ENCODE measurements around the gene CD300E. TPM values are rescaled to one million over a fixed set of nuclear protein-coding genes. Genes with fewer than 3 reads are reported as not detected.

CD300E gene
- total RNA-seq, 2 experiments from 2014 or later: 0.93 to 0.98 TPM

DNA sequence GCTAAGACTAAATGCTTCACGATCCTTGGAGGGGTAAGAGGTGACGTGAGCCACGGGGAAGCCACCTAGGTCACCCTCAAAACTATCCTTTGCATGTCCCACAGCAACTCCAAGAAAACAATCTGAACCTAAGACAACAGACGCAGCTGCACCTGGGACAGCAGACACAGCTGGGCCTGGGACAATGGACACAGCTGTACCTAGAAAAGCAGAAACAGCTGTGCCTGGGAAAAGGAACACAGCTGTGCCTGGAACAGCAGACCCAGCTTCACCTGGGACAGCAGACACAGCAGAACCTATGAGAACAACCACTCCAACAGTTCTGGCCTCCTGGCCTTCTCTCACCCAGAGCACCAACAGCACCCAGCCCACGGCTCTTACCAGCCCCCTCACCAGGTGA is 19.8 kb downstream of the CD300E start:
- ATAC-seq (ENCODE audit: poor library complexity) (no peak), DNase-seq (no peak)
- Mint-ChIP-seq H3K4me1 (ENCODE audit: low read depth) (peaks cover 27% of the 10 kb centered on the region), H3K27me3 (peaks cover 19% of the 10 kb centered on the region), H3K36me3 (ENCODE audit: low read depth) (no peaks in the 10 kb centered on the region), H3K4me3 (no peak overlapping the region), H3K9me3 (no peaks in the 10 kb centered on the region), H3K27ac (no peak overlapping the region)
- Histone ChIP-seq H3K27me3 (ENCODE audit: control insufficient read depth in 1 of 2, insufficient read depth in 2 of 2, low read length in 2 of 2) (peaks cover 0 to 18% of the 10 kb centered on the region in 2 experiments), H3K9me3 (ENCODE audit: control insufficient read depth in 1 of 2, insufficient read depth in 1 of 2, low read length in 2 of 2) (peaks cover 0 to 4% of the 10 kb centered on the region in 2 experiments), H3K4me3 (ENCODE audit: low read length) (no peak overlapping the region), H3K4me1 (ENCODE audit: insufficient read depth, low read length) (peaks cover 12% of the 10 kb centered on the region), H3K27ac (ENCODE audit: low read depth in 1 of 2, low read length in 2 of 2) (no peak overlapping the region), H3K36me3 (ENCODE audit: insufficient read depth, low read length) (no peaks in the 10 kb centered on the region)
- ChIA-PET CTCF (no interaction called here), POLR2A (interaction anchor here (1.0 kb wide), 1 partner anchor 12 kb away, joined by 6 read pairs; the partner anchor contains the start of gene CD300LD)
- intact Hi-C loops (cut with DNase I, micrococcal nuclease): loop anchor here (5.0 kb wide), 2 partner anchors 111 to 226 kb away; no protein-coding TSS in a partner anchor
- TF ChIP-seq, protein P1, sequence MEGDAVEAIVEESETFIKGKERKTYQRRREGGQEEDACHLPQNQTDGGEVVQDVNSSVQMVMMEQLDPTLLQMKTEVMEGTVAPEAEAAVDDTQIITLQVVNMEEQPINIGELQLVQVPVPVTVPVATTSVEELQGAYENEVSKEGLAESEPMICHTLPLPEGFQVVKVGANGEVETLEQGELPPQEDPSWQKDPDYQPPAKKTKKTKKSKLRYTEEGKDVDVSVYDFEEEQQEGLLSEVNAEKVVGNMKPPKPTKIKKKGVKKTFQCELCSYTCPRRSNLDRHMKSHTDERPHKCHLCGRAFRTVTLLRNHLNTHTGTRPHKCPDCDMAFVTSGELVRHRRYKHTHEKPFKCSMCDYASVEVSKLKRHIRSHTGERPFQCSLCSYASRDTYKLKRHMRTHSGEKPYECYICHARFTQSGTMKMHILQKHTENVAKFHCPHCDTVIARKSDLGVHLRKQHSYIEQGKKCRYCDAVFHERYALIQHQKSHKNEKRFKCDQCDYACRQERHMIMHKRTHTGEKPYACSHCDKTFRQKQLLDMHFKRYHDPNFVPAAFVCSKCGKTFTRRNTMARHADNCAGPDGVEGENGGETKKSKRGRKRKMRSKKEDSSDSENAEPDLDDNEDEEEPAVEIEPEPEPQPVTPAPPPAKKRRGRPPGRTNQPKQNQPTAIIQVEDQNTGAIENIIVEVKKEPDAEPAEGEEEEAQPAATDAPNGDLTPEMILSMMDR (IDR thresholded peaks at IDR 0.05): no peak

DNA sequence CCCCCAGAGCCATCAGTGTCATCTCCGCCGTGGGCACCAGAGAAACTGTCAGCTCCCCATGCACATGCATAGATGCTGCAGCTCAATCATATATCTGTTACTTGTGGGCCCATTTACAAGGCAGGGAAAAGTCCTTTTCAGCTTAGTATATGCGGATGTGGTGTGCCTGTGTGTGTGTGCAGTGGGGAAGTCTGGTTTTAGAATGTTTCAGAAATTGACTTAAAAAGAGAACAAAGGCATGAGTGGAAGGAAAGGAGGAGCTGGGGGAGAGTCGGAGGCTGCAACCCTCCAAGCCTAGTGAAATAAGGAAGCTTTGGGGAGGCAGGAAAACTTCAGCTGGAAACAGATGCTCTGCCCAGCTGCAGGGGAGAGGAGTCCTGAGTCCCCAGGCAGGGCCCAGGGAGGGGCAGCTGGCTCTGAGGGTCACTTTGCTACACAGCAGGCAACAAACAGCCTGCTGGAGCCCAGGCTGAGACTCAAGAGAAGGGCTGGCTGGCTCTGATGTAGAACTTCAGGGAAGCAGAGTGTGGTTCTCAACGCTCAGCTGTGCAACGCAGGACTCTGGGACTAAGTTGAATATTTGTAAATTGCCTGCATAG is 20.4 kb downstream of the CD300E start:
- H3K36me3 Mint-ChIP-seq (ENCODE audit: low read depth): no peaks in the 10 kb centered on the region
- ATAC-seq (ENCODE audit: poor library complexity) (peak; percentile 42), DNase-seq (no peak)
- peaks cover 33% of the 10 kb centered on the region for H3K4me1 Mint-ChIP-seq (ENCODE audit: low read depth)
- H3K9me3 Mint-ChIP-seq: no peaks in the 10 kb centered on the region
- Histone ChIP-seq H3K27ac (ENCODE audit: low read depth in 1 of 2, low read length in 2 of 2) (no peak overlapping the region), H3K4me3 (ENCODE audit: low read length) (no peak overlapping the region), H3K27me3 (ENCODE audit: control insufficient read depth in 1 of 2, insufficient read depth in 2 of 2, low read length in 2 of 2) (peaks cover 0 to 13% of the 10 kb centered on the region in 2 experiments), H3K4me1 (ENCODE audit: insufficient read depth, low read length) (peaks cover 17% of the 10 kb centered on the region), H3K9me3 (ENCODE audit: control insufficient read depth in 1 of 2, insufficient read depth in 1 of 2, low read length in 2 of 2) (no peaks in the 10 kb centered on the region), H3K36me3 (ENCODE audit: insufficient read depth, low read length) (no peaks in the 10 kb centered on the region)
- POLR2A ChIA-PET: interaction anchor here (1.0 kb wide), 1 partner anchor 11 kb away, joined by 6 read pairs; the partner anchor contains the start of gene CD300LD
- no peak overlapping the region for H3K27ac Mint-ChIP-seq
- TF ChIP-seq, protein P1 (IDR thresholded peaks at IDR 0.05): no peak
- peaks cover 17% of the 10 kb centered on the region for H3K27me3 Mint-ChIP-seq
- no peak overlapping the region for H3K4me3 Mint-ChIP-seq
- CTCF ChIA-PET: no interaction called here
- intact Hi-C loops (cut with DNase I, micrococcal nuclease): loop anchor here (5.0 kb wide), 2 partner anchors 111 to 226 kb away; no protein-coding TSS in a partner anchor

DNA sequence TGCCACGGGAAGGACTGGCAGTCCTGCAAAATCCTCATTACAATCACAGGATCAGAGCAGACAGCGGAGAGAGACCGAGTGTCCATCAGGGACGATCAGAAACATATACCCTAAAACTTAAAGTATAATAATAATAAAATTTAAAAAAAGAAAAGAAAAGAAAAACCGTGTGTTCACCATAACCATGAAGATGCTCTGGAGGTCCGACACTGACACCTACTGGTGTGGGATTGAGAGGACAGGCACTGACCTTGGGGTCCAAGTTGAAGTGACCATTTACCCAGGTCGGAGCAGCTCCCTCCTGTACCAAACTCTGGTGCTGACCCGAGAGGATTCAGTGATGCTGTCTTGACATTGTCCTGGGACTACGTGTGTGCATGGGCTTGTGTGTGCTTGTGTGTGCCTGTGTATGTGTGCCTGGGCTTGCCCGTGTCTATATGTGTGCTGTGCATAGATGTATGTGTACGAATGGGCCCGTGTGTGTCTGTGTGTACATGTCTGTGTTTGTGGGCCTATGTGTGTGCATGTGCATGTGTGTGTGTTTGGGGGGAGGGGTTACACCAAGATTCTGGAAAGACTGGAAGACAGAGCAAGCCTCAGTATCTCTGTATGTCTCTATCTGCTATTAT is 21.5 kb downstream of the CD300E start:
- Histone ChIP-seq H3K9me3 (ENCODE audit: control insufficient read depth in 1 of 2, insufficient read depth in 1 of 2, low read length in 2 of 2) (no peaks in the 10 kb centered on the region), H3K27ac (ENCODE audit: low read depth in 1 of 2, low read length in 2 of 2) (no peak overlapping the region), H3K27me3 (ENCODE audit: control insufficient read depth in 1 of 2, insufficient read depth in 2 of 2, low read length in 2 of 2) (peaks cover 0 to 13% of the 10 kb centered on the region in 2 experiments), H3K4me1 (ENCODE audit: insufficient read depth, low read length) (peaks cover 17% of the 10 kb centered on the region), H3K36me3 (ENCODE audit: insufficient read depth, low read length) (no peaks in the 10 kb centered on the region), H3K4me3 (ENCODE audit: low read length) (no peak overlapping the region)
- intact Hi-C loops (cut with DNase I, micrococcal nuclease): loop anchor here (1.0 to 5.0 kb wide), 4 partner anchors 110 to 234 kb away; no protein-coding TSS in a partner anchor
- H3K9me3 Mint-ChIP-seq: no peaks in the 10 kb centered on the region
- H3K27me3 Mint-ChIP-seq: peaks cover 9% of the 10 kb centered on the region
- no peak overlapping the region for H3K27ac Mint-ChIP-seq
- CTCF ChIA-PET: no interaction called here
- no peak overlapping the region for H3K4me3 Mint-ChIP-seq
- POLR2A ChIA-PET: no interaction called here
- DNase-seq (peak in 8 of 14 experiments; percentile 6 to 57 (median 22)), ATAC-seq (ENCODE audit: poor library complexity) (no peak)
- H3K36me3 Mint-ChIP-seq (ENCODE audit: low read depth): no peaks in the 10 kb centered on the region
- TF ChIP-seq, protein P1 (IDR thresholded peaks at IDR 0.05): peak; percentile 71
- H3K4me1 Mint-ChIP-seq (ENCODE audit: low read depth): peaks cover 41% of the 10 kb centered on the region

All from CD4-positive, alpha-beta T cell (primary cell).